ENCODE measurements around the gene PRPSAP1.
"Not testable (repeated sequence)": the region's sequence is repeated elsewhere in the genome, so short reads cannot be mapped to it uniquely, and the experiment has no call there.

Gene PRPSAP1

GRCh38 chr17:76276461-76277299 is 77.0 kb downstream of the PRPSAP1 start:
- DNase-seq, result no peak

- no peak for DNase-seq
These were observed 77.7 kb downstream of the PRPSAP1 start for GRCh38 chr17:76276069-76276431.

GRCh38 chr17:76275382-76276068 is 78.2 kb downstream of the PRPSAP1 start:
- no peak for DNase-seq

DNA sequence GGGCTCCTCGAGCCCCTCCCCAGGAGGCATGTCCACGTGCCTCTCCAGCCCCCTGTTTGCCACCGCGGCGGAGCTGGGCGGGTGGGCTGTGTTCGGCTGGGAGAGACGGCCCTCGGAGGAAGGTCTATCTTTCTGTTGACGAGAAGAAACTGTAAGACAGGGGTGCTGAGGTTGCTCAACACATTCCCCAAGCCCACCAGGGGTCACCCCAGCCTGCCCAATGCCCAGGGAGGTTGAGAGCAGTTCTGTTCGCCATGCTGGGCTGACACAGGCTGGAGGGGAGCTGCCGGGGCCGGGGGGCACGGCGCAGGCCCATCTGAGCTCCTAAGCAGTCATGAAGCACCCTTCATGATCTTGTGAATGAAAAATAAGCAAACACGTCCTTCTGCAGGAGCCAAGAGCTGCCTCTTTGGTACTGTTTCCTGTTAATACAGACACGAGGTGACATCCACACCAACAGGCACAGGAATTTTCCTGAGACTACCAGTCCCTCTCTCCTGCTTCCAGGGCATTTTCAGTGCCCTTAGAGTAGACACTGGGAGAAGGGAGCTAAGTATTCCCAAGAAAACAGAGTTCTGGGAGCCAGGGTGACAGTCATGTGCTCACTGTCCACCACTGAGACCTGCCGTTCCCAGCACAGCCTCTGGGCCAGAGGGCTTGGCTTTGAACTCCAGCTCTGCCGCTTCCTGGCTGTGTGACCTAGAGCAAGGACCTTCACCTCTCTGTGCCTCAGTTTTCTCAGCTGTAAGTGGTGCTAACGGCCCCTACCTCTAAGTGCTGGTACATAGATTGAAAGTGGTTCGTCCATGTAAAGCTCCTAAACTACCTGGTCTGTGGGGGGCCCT is 79.4 kb downstream of the PRPSAP1 start:
- DNase-seq, result no peak

DNA sequence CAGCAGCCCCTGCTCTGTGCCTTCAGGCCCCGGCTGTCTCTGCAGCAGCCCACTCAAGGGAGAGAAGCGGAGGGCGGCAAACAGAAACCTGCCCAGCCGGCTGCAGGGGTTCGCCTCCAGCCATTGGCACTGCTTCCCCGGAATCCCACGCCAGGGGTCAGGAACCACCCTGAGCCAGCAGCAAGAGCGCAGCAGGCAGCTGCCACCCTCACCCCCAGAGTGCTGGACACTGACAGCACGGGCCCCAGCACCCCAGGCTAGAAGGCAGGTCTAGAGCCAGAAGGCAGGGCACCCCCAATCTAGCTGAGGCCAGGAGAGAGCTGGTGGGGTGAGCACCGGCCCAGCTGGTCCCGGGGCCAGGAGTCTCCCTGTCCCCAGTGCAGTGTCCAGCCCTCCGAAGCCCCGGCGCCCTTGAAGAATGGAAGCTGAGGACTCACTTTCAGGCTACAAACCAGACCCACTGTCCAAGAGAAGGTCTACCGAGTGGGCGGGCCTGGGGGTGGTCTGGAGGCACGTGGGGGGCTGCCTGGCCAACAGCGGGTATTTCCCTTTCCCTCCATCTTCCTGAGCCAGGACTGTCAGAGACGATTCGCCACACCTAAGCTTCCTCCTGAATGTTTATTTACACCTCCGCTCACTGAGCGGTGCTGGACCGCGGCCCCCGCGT is 80.1 kb downstream of the PRPSAP1 start:
- DNase-seq, result no peak

DNA sequence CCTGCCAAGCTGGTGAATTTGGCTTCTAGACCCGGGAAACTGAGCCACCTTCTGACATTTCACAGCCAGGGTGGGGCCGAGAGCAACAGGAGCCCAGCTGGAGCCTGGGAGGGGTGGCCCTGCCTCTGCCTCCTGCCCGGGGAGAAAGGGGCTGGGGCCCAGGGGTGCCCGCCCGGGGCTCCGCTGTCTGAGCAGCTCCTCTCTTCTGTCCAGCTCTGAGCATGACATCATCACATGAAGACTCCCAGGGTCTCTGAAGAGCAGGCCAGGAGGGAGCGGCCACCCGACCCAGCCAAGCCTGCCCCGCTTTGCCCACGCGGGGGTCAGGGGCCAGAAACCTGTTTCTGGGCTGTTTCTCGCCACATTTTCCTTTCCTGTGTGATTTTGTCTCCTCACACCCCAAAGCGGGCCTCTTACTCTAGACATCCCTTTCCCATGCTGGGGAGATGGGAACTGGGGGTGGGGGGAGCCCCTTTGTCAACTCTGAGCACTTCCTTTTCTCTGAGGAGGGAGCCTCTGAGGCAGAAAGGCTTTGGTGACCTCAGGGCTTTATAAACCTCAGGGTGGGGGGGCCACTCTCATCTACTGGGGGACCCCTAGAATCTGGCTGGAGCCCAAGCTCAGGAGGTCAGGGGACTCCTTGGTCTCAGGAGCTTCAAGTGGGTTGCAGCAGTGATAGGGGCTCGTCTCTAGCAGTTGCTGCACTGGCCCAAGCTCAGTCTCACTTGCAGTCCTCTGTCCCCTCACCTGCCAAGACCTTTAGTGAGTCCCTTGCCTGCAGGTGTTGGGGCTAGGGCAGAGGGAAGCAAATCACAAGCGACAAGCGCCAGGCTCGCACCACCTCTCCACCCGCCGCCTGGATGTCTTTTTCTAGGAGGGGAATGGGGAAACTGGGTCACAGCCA is 80.9 kb downstream of the PRPSAP1 start:
- no peak for DNase-seq

GRCh38 chr17:76271669-76272540 is 81.8 kb downstream of the PRPSAP1 start:
- no peak for DNase-seq

DNA sequence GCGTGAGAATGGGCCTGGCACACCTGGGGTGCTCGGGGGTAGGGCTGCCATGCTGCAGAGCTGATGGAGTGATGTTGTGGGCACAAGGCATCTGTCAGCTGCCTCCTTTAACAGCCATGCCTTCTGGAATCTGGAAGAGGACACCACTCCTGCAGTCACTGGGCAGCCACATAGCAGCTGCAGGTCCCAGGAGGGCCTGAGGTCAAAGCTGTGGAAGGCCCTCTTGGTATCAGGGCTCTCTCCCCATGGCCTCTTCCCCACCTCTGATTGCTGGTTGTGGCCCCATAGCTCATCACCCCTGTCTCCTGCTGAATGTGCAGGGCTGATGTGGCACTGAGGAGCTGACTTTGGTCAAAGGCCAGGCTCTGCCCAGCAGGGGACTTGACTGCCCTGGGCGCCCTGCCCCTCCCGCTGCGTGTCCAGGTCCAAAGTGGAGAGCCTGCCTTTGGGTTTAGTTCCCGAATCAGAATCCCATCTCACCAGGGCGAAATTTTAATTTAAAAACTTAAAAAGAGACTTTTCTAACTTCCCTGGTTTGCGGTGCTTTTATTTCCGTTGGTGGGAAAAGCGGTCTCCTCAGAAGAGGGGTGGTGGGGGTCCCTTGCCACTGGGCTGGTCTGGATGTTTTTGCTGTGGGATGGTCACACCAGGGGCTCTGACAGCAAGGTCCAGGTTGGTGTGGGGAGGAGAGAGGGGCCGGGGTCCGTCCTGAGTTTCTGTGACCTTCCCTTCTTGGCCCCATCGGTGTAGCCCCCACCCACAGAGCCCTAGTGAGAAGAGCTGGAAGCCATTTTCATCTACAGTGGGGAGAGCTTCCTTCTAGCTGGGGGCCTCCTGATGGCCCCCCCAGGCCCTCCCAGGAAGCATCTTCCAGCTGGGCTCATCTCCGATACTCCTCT is 82.7 kb downstream of the PRPSAP1 start:
- no peak for DNase-seq

DNA sequence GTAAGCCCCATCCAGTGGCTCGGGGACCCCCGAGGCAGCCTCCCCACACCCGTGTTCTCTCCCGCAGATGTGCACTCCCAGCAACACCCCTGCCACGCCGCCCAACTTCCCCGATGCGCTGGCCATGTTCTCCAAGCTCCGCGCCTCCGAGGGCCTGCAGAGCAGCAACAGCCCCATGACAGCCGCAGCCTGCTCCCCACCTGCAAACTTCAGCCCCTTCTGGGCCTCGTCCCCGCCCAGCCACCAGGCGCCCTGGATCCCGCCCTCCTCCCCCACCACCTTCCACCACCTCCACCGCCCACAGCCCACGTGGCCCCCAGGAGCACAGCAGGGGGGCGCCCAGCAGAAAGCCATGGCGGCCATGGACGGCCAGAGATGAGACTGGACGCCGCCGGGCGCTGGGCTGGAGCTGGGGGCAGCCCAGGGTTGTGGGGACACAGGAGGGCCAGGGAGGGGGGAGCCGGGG is 83.6 kb downstream of the PRPSAP1 start:
- DNase-seq, result no peak

- no peak for DNase-seq
These were observed 84.4 kb downstream of the PRPSAP1 start for GRCh38 chr17:76268991-76269981.

DNA sequence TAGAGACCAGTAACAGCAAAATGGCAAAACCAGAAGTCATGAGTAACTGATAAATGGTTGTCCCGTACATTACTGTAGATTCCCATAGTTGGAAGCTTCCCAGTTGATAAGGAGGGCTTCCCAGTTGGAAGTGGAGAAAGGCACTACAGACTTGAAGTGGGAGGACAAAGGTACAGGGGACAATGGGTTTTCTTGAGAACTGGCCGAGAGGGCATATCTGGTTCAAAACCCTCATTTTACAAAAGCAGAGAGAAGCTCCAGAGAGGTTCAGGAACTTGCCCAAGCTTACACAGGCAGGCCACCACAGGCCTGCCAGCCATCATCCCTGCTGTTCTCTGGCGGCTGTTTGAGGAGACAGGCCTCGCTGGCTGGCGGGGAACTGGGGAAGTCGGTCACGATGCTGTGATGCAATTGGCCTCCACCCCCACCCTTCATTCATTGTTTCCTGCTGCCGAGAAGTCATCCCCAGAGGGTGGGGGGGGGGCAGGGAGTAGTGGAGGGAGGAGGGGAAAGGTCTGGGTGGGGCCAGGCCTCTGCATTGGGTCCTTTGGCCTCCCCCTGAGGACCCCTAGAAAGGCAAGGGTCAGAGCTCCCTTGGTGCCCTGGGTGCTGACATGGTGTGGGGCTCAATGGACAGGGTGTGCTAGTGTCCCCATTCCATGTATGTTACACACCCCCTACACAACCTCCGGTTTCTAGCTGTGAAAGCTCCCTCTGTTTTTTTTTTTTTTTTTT is 85.5 kb downstream of the PRPSAP1 start:
- no peak for DNase-seq

- DNase-seq, result not testable (repeated sequence)
These were observed 86.1 kb downstream of the PRPSAP1 start for GRCh38 chr17:76267581-76268001.

- DNase-seq, result no peak
These were observed 86.6 kb downstream of the PRPSAP1 start for GRCh38 chr17:76267051-76267576.

- no peak for DNase-seq
These were observed 87.3 kb downstream of the PRPSAP1 start for GRCh38 chr17:76266244-76266938.

- no peak for DNase-seq
These were observed 88.0 kb downstream of the PRPSAP1 start for GRCh38 chr17:76265624-76266243.
